ENCODE measurements around the gene ALG9. TPM values are rescaled to one million over a fixed set of nuclear protein-coding genes. Genes with fewer than 3 reads are reported as not detected.

ALG9 gene
- total RNA-seq, 4 donors from 2014 or later = 23.6 to 60.2 (median 49.4) TPM

- Histone ChIP-seq H3K36me3 (no peaks in the 10 kb centered on the region), H3K9me3 (no peaks in the 10 kb centered on the region), H3K27me3 (no peaks in the 10 kb centered on the region), H3K27ac (no peak overlapping the region), H3K4me3 (no peak overlapping the region), H3K4me1 (no peaks in the 10 kb centered on the region)
- no peak for DNase-seq
- no peak for TF ChIP-seq POLR2A (IDR thresholded peaks at IDR 0.05)
- TF ChIP-seq CTCF (IDR thresholded peaks at IDR 0.05) = no peak
- intact Hi-C loops (cut with DNase I; ENCODE audit: low total_unique reads) = no loop called here
Observed at GRCh38 chr11:111792955-111793500, 78.4 kb downstream of the ALG9 start.

- Histone ChIP-seq H3K4me3 (no peak overlapping the region), H3K4me1 (no peaks in the 10 kb centered on the region), H3K9me3 (no peaks in the 10 kb centered on the region), H3K27me3 (no peaks in the 10 kb centered on the region), H3K36me3 (no peaks in the 10 kb centered on the region), H3K27ac (no peak overlapping the region)
- no peak for TF ChIP-seq CTCF (IDR thresholded peaks at IDR 0.05)
- no peak for TF ChIP-seq POLR2A (IDR thresholded peaks at IDR 0.05)
- no peak for DNase-seq
- intact Hi-C loops (cut with DNase I; ENCODE audit: low total_unique reads) = no loop called here
Observed at GRCh38 chr11:111792314-111792713, 79.1 kb downstream of the ALG9 start.

GRCh38 chr11:111788464-111788863, 82.9 kb downstream of the ALG9 start:
- no peak for DNase-seq
- Histone ChIP-seq H3K27ac (no peak overlapping the region), H3K9me3 (no peaks in the 10 kb centered on the region), H3K27me3 (no peaks in the 10 kb centered on the region), H3K4me3 (no peak overlapping the region), H3K4me1 (no peaks in the 10 kb centered on the region), H3K36me3 (no peaks in the 10 kb centered on the region)
- intact Hi-C loops (cut with DNase I; ENCODE audit: low total_unique reads) = no loop called here
- TF ChIP-seq CTCF (IDR thresholded peaks at IDR 0.05) = no peak

GRCh38 chr11:111788051-111788450, 83.3 kb downstream of the ALG9 start:
- no peak for TF ChIP-seq POLR2A (IDR thresholded peaks at IDR 0.05)
- TF ChIP-seq CTCF (IDR thresholded peaks at IDR 0.05) = no peak
- no peak overlapping the region for H3K27ac ChIP-seq
- DNase-seq = no peak
- no peaks in the 10 kb centered on the region for H3K27me3 ChIP-seq
- H3K4me1 ChIP-seq = no peaks in the 10 kb centered on the region
- H3K9me3 ChIP-seq = no peaks in the 10 kb centered on the region
- no peak overlapping the region for H3K4me3 ChIP-seq
- no peaks in the 10 kb centered on the region for H3K36me3 ChIP-seq
- intact Hi-C loops (cut with DNase I; ENCODE audit: low total_unique reads) = no loop called here

- Histone ChIP-seq H3K27me3 (no peaks in the 10 kb centered on the region), H3K4me1 (no peaks in the 10 kb centered on the region), H3K4me3 (no peak overlapping the region), H3K9me3 (no peaks in the 10 kb centered on the region), H3K36me3 (no peaks in the 10 kb centered on the region), H3K27ac (no peak overlapping the region)
- intact Hi-C loops (cut with DNase I; ENCODE audit: low total_unique reads) = no loop called here
- DNase-seq = no peak
- no peak for TF ChIP-seq POLR2A (IDR thresholded peaks at IDR 0.05)
- TF ChIP-seq CTCF (IDR thresholded peaks at IDR 0.05) = no peak
Observed at GRCh38 chr11:111785886-111786412, 85.4 kb downstream of the ALG9 start.
